ENCODE measurements around the gene SCYL2. TPM values are rescaled to one million over a fixed set of nuclear protein-coding genes. Genes with fewer than 3 reads are reported as not detected.
"Not testable (repeated sequence)": the region's sequence is repeated elsewhere in the genome, so short reads cannot be mapped to it uniquely, and the experiment has no call there.

Gene SCYL2
- total RNA-seq, 1 donor from 2014 or later, result 35.9 TPM

DNA sequence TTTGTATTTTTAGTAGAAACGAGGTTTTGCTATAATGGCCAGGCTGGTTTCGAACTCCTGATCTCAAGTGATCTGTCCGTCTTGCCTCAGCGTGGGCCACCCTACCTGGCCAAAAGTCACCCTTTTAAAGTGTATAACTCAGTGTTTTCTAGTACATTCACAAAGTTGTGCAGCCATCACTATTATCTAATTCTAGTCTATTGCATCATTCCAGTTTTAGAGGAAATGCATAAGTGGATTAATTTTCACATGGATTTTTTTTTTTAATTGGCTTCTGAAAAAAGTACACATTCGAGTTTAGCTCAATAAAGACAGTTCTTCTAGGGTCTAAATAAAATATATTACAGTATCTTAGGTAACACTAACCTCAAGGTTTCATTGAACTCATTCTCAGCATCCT lies 3.8 kb upstream of the SCYL2 start:
- no peak for DNase-seq (ENCODE audit: low spot score)

- DNase-seq (ENCODE audit: low spot score), result not testable (repeated sequence)
Observed at GRCh38 chr12:100265107-100265506, 1.9 kb upstream of the SCYL2 start.

DNA sequence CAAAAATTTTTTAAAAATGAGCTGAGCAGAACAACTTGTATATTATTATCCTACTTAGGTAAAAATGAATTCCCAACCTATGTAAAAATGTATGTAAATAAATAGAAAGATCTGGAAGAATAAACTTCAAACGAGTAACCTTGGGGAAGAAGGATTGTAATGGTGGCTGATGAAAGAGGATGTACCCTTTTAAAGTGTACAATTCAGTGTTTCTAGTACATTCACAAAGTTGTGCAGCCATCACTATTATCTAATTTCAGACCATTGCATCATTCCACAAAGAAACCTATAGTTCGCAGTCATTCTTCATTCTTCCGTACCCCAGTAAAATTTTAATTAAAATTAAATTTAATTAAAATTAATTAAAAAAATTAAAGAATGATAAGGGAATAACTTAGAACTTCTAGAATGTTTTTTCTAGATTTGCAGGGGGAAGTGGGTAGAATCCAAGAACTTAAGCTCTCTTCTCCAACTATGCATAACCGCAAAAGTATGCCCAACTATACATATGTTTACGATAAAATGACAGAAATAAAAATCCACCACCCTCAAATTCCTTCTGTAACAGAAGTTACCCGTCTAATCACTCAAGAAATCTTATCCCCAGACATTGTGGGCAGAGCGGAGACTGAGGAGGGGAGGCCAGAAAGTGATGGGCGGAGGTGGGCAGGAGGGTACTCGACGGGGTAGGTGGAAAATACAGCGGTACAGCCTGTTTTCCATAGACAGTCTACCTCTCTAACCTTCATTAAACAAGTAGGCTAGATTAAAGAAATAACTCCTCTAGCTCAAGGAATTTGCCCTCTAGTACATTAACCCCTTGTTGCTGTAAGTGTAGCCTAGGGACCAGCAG lies 1.0 kb upstream of the SCYL2 start:
- DNase-seq (ENCODE audit: low spot score), result no peak

GRCh38 chr12:100266585-100266834 lies 467 bp upstream of the SCYL2 start:
- DNase-seq (ENCODE audit: low spot score), result no peak

GRCh38 chr12:100267603-100268281 lies 765 bp downstream of the SCYL2 start:
- DNase-seq (ENCODE audit: low spot score), result no peak

- DNase-seq (ENCODE audit: low spot score), result no peak
Observed at GRCh38 chr12:100268835-100269564, 2.0 kb downstream of the SCYL2 start.

DNA sequence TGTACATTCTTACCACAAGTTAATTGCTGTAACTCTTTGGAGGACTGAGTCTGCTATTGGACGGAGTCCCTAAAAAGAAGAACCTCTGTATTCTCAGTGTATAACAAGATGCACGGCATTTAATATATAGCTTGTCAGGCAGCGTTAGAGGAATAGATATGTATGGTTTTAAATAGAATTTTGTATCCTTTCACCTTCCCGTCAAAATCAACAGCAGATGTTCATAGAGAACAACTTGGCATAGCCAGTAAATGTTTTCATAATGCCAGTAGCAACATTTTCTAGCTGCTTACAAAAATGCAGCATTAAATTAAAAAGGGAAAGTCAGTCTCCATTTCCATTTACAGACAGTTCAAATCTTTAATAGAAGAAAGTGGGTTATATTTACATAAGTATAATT lies 6.8 kb downstream of the SCYL2 start:
- DNase-seq (ENCODE audit: low spot score), result no peak

DNA sequence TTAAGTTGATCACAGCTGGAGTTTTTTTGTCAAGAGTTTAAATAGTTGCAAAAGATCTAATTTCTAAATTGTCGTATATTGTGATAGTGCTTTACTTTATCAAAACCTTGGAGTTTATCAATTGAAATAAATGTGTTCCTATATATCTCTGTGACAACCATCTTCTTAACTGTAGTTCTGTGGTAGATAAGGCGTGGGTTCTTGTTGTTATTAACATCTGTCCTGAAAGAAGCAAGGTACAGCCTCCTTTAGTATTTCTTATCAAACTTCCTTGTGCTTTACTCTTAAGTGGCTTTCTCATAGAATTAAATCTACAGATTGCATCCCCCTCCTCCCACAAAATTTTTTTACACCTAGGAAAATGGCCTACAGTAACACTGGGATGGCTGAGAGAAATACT lies 7.3 kb downstream of the SCYL2 start:
- no peak for DNase-seq (ENCODE audit: low spot score)

DNA sequence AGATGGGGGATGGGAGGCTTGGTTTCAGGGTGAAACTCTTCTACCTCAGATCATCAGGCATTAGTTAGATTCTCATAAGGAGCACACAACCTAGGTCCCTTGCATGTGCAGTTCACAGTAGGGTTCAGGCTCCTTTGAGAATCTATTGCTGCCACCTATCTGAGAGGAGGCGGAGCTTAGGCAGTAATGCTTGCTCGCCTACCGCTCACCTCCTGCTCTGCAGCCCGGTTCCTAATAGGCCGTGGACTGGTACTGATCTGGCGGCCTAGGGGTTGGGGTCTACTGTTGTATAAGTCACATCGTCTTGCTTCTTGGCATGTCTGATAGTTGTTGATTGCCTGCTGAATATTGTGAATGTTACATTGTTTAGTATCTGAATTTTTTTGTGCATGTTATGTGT lies 12.2 kb downstream of the SCYL2 start:
- DNase-seq (ENCODE audit: low spot score), result no peak

GRCh38 chr12:100279607-100280244 lies 12.7 kb downstream of the SCYL2 start:
- no peak for DNase-seq (ENCODE audit: low spot score)

- not testable (repeated sequence) for DNase-seq (ENCODE audit: low spot score)
Observed at GRCh38 chr12:100284556-100284955, 17.6 kb downstream of the SCYL2 start.

DNA sequence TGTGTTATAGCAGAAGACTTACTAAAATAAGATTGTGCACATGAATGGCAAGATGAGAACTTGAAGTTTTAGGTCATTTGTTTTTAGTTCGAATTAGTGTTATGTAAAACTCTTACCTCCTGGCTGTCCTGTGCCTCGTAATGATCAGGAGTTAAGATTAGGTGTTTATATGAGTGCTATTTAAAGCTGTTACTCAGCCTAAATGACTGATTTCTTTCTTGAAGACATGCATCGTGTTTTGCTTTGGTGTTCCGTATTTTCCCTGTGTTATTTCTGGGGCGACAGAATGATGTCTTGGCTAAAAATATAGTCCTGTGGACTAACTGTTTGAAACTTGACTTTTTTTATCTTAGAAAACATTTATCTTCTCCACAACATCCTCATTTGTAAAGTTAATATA lies 22.1 kb downstream of the SCYL2 start:
- DNase-seq (ENCODE audit: low spot score), result no peak

DNA sequence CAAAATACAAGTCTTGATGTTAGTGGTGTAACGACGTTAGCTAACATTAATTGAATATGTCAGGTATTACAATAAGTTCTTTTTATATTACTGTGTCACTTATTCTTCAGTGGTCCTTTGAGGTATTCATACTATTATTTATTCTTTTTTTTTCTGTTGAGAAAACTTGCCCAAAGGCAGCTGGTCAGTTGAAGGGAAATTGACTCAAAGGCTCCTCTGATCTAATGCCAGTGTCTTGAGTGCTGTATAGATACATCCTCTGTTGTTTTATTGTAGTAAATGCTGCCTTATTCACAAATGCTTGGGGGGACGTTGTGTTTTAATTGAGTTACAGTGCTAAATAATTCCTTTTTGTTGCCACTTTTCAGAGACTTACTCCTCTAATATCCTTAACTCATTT lies 23.0 kb downstream of the SCYL2 start:
- no peak for DNase-seq (ENCODE audit: low spot score)

GRCh38 chr12:100293017-100293416 lies 26.0 kb downstream of the SCYL2 start:
- no peak for DNase-seq (ENCODE audit: low spot score)

DNA sequence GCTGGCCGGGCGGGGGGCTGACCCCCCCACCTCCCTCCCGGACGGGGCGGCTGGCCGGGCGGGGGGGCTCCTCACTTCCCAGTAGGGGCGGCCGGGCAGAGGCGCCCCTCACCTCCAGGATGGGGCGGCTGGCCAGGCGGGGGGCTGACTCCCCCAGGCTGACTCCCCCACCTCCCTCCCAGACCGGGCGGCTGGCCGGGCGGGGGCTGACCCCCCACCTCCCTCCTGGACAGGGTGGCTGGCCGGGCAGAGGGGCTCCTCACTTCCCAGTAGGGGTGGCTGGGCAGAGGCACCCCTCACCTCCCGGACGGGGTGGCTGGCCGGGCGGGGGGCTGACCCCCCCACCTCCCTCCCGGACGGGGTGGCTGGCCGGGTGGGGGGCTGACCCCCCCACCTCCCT lies 27.4 kb downstream of the SCYL2 start:
- DNase-seq (ENCODE audit: low spot score), result not testable (repeated sequence)

- DNase-seq (ENCODE audit: low spot score), result no peak
Observed at GRCh38 chr12:100295764-100296555, 29.0 kb downstream of the SCYL2 start.

- no peak for DNase-seq (ENCODE audit: low spot score)
Observed at GRCh38 chr12:100302081-100302480, 35.1 kb downstream of the SCYL2 start.

- DNase-seq (ENCODE audit: low spot score), result no peak
Observed at GRCh38 chr12:100303831-100304230, 36.9 kb downstream of the SCYL2 start.

DNA sequence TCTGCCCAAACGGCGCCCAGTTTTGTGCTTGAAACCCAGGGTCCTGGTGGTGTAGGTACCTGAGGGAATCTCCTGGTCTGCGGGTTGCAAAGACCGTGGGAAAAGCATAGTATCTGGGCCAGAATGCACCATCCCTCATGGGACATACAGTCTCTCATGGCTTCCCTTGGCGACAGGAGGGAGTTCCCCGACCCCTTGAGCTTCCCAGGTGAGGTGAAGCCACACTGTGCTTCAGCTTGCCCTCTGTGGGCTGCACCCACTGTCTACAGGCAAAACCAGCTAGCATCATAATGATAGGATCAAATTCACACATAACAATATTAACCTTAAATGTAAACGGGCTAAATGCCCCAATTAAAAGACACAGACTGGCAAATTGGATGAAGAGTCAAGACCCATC lies 37.4 kb downstream of the SCYL2 start:
- not testable (repeated sequence) for DNase-seq (ENCODE audit: low spot score)

GRCh38 chr12:100308138-100308537 lies 41.2 kb downstream of the SCYL2 start:
- not testable (repeated sequence) for DNase-seq (ENCODE audit: low spot score)

- no peak for DNase-seq (ENCODE audit: low spot score)
Observed at GRCh38 chr12:100311317-100311716, 44.3 kb downstream of the SCYL2 start.
